ENCODE data around the gene VPS26B.
"Not testable (repeated sequence)": the region's sequence is repeated elsewhere in the genome, so short reads cannot be mapped to it uniquely, and the experiment has no call there.

Gene VPS26B

DNA sequence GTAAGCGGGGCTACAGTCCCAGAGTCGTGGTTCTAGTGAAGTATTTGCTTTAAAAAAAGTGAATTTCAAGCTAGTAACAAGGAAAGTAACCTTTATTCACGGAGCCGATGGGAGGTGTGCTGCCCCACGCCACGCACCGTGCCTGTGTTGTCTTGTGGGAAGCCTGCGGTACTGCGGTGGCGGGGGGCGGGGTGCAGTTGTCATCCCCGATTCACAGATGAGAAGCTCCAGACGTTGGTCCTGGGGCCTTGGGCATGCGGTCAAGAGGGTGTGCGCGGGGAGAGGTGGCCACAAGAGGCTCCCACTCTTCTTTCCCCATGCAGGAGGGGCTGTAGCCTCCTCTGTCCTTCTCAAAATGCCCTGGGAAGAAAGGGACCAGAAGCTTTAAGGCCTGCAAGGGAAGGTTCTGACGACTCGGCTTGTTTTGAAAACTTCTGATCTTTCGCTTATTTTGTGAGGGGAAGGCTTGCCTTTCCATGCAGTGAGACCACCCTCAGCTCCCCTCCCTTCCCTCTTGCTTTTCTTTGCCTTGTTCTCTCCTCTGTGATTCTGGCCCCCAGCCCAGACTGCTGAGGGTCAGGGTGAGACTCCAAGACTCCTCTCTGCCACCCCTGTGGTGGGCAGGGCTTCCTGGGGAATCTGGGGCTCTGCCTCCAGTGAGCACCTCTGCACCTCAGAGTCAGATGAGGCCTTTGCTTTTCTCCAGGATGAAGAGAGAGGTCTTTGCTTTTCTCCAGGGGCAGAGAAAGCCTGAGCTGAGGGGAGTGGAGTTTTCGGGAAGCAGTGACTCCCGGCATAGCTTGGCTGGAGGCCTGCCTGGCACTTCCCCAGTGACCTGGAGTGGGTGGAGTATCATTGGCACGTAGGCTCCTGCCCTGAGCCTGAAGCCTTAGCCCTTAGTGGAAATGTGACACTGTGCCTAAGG lies 57.9 kb downstream of the VPS26B start:
- no peak for DNase-seq (ENCODE audit: low spot score)

DNA sequence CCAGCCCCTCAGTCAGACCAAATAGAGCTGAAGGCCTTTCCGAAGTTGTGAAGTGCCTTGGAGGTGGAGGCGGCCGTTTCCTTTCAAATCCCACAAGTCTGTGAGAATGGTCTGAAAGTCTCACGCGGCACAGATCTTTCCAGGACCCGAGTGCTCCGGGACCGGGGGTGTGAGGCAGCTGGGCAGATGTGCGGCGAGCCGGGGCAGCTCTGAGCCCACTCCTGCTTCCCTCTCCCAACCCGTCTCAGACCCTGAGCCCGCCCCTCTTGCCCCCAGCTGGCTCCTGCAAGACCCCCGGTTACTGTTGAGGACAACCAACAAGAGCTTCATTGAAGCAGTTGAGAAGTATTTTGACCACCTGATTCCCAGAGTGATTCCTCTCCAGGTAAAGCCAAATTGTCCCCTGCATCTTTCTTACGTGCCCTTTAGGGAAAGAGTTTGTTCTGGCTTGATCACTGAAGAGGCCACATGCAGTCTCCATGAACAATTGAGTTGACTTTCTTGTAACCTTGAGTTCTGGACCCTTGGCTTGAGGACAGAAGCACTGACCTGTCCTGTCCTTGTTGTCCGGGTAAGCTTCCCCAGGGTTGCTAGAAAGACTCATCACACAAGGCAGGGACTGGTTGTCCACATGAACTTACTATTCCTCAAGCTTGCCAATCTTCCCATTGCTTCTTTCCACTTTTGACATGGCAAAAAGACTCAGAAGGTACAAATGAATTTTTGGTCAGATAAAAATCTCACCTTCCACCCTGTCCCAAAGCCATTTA lies 59.2 kb downstream of the VPS26B start:
- DNase-seq (ENCODE audit: low spot score) = no peak

DNA sequence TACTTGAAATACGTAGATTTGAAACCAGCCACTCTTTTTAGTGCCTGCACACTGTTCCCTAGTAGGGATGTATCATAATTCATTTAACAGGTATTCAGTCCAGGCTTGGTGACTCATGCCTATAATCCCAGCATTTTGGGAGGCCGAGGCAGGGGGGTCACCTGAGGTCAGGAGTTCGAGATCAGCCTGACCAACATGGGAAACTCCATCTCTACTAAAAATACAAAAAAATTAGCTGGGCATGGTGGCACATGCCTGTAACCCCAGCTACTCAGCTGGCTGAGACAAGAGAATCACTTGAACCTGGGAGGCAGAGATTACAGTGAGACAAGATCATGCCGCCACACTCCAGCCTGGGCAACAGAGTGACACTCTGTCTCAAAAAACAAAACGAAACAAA lies 59.9 kb downstream of the VPS26B start:
- DNase-seq (ENCODE audit: low spot score) = not testable (repeated sequence)

DNA sequence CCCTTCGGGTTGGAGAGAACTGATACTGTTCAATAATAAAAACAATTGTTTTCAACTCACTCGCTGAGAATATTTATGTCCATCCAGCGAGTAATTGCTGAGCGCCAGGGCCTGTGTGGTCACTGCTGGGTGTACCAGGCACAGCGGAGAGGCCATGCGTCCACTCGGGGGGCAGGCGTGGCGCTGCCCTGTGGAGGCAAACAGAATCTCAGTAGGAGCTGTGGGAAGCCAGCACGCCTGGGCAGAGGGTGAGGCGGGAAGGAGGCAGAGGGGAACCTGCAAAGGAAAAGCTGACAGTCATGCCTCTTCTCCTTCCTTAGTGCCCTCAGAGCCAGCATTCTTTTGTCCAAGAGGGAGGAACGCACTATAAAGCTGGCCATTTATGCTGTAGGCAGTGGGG lies 63.1 kb downstream of the VPS26B start:
- no peak for DNase-seq (ENCODE audit: low spot score)

DNA sequence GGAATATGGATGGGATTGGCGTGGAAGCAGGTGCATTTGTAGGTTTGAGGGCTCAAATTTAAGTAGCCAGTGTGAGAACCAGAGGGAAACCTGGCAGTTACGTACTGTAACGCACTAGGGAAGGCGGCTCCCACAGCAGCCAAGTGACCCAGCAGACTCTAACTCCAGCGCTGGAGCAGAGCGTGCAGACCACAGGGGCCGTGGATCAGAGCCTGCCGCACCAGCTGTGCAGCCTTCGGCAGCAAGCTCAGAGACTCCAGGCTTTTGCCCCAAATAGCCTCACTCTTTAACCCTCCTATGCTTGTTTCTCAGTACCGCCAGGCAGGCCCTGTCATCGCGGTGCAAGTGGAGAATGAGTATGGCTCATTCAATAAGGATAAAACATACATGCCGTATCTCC lies 64.0 kb downstream of the VPS26B start:
- DNase-seq (ENCODE audit: low spot score) = no peak

DNA sequence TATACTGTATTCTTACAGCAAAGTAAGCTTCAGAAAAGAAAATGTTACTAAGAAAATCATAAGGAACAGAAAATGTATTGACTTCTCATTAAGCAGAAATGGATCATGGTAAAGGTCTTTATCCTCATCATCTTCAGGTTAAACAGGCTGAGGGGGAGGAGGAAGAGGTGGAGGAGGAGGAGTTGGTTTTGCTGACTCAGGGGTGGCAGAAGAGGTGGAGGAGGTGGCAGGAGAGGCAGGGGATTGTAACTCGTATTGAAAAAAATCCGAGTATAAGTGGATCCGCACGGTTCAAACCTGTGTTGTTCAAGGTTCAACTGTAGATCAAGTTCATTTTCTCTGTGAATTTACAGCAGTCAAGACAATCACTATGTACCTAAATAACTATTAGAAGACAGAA lies 64.7 kb downstream of the VPS26B start:
- DNase-seq (ENCODE audit: low spot score) = no peak

DNA sequence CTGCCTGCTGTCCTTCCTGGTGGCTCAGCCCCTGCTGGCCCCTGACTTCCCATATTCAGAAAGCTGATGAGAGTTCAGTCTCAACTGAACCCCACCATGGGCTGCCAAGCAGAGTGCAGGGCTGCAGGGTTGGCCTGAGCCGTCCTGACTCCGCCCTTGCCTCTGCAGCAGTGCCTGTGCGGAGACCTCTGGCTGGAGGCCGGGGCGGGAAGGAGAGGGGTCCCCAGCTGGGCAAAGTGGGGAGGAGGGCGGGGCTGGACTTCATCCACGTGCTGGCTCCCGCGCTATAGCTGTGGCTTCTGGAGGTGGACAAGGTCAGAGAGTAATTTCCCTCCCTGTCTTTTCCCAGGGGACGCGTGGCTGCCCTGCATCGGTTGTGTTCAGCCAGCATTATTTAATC lies 65.3 kb downstream of the VPS26B start:
- no peak for DNase-seq (ENCODE audit: low spot score)

DNA sequence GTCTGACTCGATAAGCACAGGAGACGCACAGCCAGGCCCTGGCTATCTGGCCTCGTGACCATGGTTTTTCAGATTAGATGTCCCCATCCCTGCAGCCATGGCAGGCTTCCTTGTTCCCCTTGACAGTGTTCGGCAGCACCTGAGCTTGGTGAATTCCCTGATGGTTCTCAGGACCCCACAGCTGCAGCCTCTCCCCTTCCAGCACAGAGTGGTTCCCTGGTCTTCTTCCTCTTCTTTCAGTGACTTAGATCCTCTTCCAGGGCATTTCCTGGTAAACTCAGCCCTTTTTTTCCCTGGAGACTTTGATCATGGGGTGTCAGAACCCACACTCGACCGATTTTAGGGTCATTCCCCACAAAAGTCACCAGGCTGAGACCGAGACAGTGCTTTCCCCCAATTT lies 66.2 kb downstream of the VPS26B start:
- no peak for DNase-seq (ENCODE audit: low spot score)

DNA sequence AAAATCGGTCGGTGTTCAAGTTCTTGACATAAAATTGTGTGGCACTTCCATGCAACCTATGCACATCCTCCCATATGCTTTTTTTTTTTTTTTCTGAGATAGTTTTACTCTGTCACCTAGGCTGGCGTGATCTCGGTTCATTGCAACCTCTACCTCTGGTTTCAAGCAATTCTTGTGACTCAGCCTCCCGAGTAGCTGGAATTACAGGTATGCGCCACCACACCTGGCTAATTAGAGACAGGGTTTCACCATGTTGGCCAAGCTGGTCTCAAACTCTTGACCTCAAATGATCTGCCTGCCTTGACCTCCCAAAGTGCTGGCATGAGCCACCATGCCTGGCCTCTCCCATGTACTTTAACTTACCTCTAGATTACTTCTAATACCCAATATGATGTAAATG lies 66.7 kb downstream of the VPS26B start:
- DNase-seq (ENCODE audit: low spot score) = no peak

DNA sequence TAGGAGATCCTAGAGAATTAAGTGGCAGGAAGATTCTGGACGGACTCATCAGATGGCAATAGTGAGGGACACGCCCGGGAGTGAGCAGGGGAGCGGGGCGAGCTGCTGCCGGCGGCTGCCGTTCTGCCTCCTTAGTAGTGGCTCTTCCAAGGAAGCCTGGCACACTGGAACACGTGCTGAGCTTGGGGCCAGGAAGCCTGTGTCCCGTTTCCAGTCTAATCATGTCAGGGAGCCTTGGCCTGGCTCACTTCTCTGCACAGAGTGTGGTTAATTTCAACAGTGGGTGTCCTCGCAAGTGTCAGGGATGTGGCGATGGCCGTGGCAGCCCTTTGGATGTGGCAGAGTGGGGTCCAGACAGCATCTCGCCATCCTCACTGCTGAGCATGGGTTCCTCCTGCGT lies 68.2 kb downstream of the VPS26B start:
- DNase-seq (ENCODE audit: low spot score) = no peak

DNA sequence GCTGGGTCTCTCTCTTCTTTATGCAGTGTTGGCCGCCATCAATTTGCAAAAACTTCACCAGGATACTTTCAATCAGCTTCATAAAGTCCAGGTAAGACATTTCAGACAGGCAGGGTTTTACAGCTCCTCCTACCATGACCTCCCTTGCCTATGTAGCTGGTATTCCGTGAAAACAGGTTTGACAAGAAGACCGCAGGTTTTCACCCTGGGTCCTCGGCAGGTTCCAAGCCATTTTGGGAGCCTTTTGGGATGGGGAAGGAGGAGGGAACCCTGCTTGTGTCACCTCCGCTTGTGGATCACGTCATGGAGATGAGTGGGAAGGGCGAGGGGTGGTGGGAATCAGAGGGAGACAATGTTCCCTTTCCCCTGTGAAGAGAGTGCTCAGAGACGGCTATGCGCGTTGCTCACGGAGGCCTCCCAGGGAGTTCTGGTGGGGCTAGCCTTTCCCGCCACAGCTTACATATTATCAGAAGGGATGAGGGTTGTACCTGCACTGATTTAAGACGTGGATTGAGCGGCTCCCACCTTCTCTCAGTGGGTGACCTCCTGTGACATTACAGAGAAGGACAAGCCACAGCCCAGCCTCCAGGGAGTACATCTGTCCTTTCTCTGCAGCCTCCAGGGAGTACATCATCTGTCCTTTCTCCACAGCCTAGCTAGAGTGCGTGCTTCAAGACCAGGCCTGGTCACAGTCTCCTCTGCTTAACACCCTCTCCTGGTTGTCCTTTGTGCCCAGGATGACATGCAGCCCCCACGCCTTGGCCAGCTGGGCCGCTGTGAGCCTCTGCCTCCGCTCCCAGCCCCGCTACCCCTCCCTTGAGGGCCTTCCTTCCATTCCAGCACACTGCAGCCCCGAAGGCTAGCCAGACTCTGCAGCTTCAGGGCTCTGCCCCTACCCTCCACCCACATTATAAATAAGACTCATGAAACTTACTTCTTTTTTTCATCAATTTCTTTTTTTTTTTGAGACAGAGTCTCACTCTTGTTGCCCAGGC lies 68.9 kb downstream of the VPS26B start:
- no peak for DNase-seq (ENCODE audit: low spot score)

DNA sequence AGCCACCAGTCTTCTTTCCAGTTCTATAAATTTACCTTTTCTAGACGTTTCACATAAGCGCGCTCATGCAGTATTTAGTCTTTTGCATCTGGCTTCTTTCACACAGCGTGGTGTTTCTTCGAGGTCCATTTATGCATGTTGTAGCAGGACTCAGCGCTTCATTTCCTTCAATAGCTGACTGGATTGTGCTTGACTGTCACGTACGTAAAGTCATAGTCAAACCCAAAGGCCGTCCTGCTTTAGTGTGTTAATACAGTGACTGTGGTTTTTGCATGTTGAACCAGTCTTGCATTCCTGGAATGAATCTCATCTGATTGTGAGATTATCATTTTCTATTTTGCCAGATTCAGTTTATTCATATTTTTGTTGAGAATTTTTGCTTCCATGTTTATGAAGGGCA lies 70.2 kb downstream of the VPS26B start:
- DNase-seq (ENCODE audit: low spot score) = peak; percentile 54
